Measurements from ENCODE around the gene STOML1.

DNA sequence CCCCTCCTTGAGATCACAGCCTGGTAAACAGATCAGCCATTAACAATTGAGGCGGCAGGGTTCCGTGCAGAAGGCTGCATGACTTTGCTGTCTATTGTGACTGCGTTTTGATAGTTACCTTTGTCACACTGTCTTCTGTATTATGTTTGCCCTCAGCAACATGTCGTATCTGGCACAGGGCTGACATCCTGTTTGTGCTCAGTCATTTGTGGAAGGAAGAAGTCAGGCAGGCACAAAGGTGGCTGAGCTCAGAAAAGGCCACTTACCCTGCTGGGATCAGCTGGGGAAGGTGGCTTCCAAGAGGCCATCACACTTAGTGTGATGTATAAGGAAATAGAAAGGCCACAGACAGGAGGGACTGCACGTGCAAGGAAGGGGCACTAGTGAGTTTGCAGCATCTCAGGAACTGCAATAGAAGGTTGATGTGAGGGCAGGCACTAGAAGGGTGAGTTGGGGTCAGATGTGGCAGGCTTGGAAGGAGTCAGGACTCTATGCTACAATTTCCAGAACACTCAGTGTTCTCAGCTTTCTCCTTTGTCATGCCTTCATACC, 15.8 kb upstream of the STOML1 start:
- no peak for TF ChIP-seq SIN3A (IDR thresholded peaks at IDR 0.05; ENCODE audit: borderline replicate concordance, insufficient read depth, low read length)
- no peak for TF ChIP-seq TAF1 (IDR thresholded peaks at IDR 0.05; ENCODE audit: borderline replicate concordance, insufficient read depth, low read length)

All from PFSK-1 (cell line).